Thymus (tissue), 11 donors: ENCODE data around the gene S100A6. TPM values are rescaled to one million over a fixed set of nuclear protein-coding genes. Genes with fewer than 3 reads are reported as not detected.

ENCODE experiments used
- DNase-seq, 9 donors: peaks; one replicate each; pipeline ENCODE4 v3.0.0-alpha.2; 2013; ENCODE audit warnings: low spot score in 9 of 9, low read depth in 6 of 9, missing footprints in 1 of 9
- H3K27ac ChIP-seq, 2 donors: one replicate each; pipeline ENCODE4 v1.5.1; 2013; ENCODE audit warnings: control low read depth in 1 of 2, low read depth in 1 of 2, low read length in 1 of 2, mild to moderate bottlenecking in 1 of 2, moderate library complexity in 1 of 2
- H3K27me3 ChIP-seq, 2 donors: one replicate each; pipeline ENCODE4 v1.5.1; 2013; ENCODE audit warnings: low read length in 1 of 2; ENCODE audit not compliant: control insufficient read depth in 2 of 2, insufficient read depth in 1 of 2
- H3K36me3 ChIP-seq, 2 donors: one replicate each; pipeline ENCODE4 v1.5.1; 2013; ENCODE audit warnings: low read length in 1 of 2, mild to moderate bottlenecking in 1 of 2, moderate library complexity in 1 of 2; ENCODE audit not compliant: control insufficient read depth in 2 of 2, insufficient read depth in 2 of 2
- H3K4me1 ChIP-seq, 2 donors: one replicate each; pipeline ENCODE4 v1.5.1; 2013; ENCODE audit warnings: low read length in 2 of 2; ENCODE audit not compliant: control insufficient read depth in 2 of 2, insufficient read depth in 2 of 2
- H3K4me3 ChIP-seq, 2 donors: one replicate each; pipeline ENCODE4 v1.5.1; 2013; ENCODE audit warnings: low read length in 2 of 2, control low read depth in 1 of 2, mild to moderate bottlenecking in 1 of 2
- H3K9me3 ChIP-seq, 2 donors: one replicate each; pipeline ENCODE4 v1.5.1; 2013; ENCODE audit warnings: low read length in 1 of 2, mild to moderate bottlenecking in 1 of 2; ENCODE audit not compliant: control insufficient read depth in 2 of 2, insufficient read depth in 1 of 2
- WGBS: extraction: QIAGEN DNeasy Blood & Tissue Kit; methylation state at CpG from one replicate; pipeline ENCODE4 v1.1.7; 2013; 5-methylcytosine and 5-hydroxymethylcytosine counted together
- polyA plus RNA-seq: library from polyadenylated mRNA; stranded (reverse); fragments of 200-250 nt; gene quantifications from one replicate; pipeline ENCODE4 v1.2.3, GENCODE V29; 2013
- total RNA-seq: library from RNA; stranded (reverse); fragments of 120-200 nt; gene quantifications from one replicate; pipeline ENCODE4 v1.2.4, GENCODE V29; 2013
- donor health status: healthy.

The S100A6 gene
- total and polyA plus RNA-seq, 2 donors = 131 to 654 TPM

- WGBS = 94% methylated on average over 2 of the region's 2 CpGs
- Histone ChIP-seq H3K27me3 (peaks cover 2 to 18% of the 10 kb centered on the region in 2 donors), H3K36me3 (no peaks in the 10 kb centered on the region), H3K4me3 (no peak overlapping the region), H3K27ac (no peak overlapping the region), H3K4me1 (peaks cover 0 to 5% of the 10 kb centered on the region in 2 donors), H3K9me3 (peaks cover 0 to 1% of the 10 kb centered on the region in 2 donors)
- no peak for DNase-seq
Measured at GRCh38 chr1:153487707-153488106, 48.1 kb downstream of the S100A6 start.

- Histone ChIP-seq H3K9me3 (peaks cover 0 to 1% of the 10 kb centered on the region in 2 donors), H3K27ac (no peak overlapping the region), H3K27me3 (peaks cover 2 to 17% of the 10 kb centered on the region in 2 donors), H3K4me3 (no peak overlapping the region), H3K36me3 (no peaks in the 10 kb centered on the region), H3K4me1 (peaks cover 0 to 2% of the 10 kb centered on the region in 2 donors)
- DNase-seq = no peak
- WGBS = 92% methylated on average over 2 of the region's 2 CpGs
Measured at GRCh38 chr1:153485863-153486262, 49.9 kb downstream of the S100A6 start.

Other genes starting within 250 kb of the S100A6 start
- gene PGLYRP3, start 223.0 kb downstream of the S100A6 start, total RNA-seq = 0.14 TPM
- 0.94 TPM for gene PGLYRP3, start 223.0 kb downstream of the S100A6 start, polyA plus RNA-seq
- 1.3 TPM for gene PGLYRP4, start 187.2 kb downstream of the S100A6 start, total RNA-seq
- gene PGLYRP4, start 187.2 kb downstream of the S100A6 start, polyA plus RNA-seq = 6.1 TPM
- gene S100A9, start 178.1 kb downstream of the S100A6 start, total RNA-seq = 281 TPM
- 1,119 TPM for gene S100A9, start 178.1 kb downstream of the S100A6 start, polyA plus RNA-seq
- gene S100A12, start 160.4 kb downstream of the S100A6 start, total RNA-seq = 35.8 TPM
- gene S100A12, start 160.4 kb downstream of the S100A6 start, polyA plus RNA-seq = 29.1 TPM
- gene S100A8, start 144.9 kb downstream of the S100A6 start, total RNA-seq = 291 TPM
- 754 TPM for gene S100A8, start 144.9 kb downstream of the S100A6 start, polyA plus RNA-seq
- gene S100A7A, start 119.5 kb downstream of the S100A6 start, total RNA-seq = not detected
- gene S100A7A, start 119.5 kb downstream of the S100A6 start, polyA plus RNA-seq = 0.30 TPM
- 5.9 TPM for gene S100A7, start 75.3 kb downstream of the S100A6 start, total RNA-seq
- 247 TPM for gene S100A7, start 75.3 kb downstream of the S100A6 start, polyA plus RNA-seq
- gene S100A5, start 4.9 kb upstream of the S100A6 start, total RNA-seq = not detected
- 0.87 TPM for gene S100A5, start 4.9 kb upstream of the S100A6 start, polyA plus RNA-seq
- gene S100A4, start 9.8 kb upstream of the S100A6 start, total RNA-seq = 76.8 TPM
- gene S100A4, start 9.8 kb upstream of the S100A6 start, polyA plus RNA-seq = 305 TPM
- 0.38 TPM for gene S100A3, start 13.3 kb upstream of the S100A6 start, total RNA-seq
- gene S100A3, start 13.3 kb upstream of the S100A6 start, polyA plus RNA-seq = 2.6 TPM
- 9.8 TPM for gene S100A2, start 29.9 kb upstream of the S100A6 start, total RNA-seq
- gene S100A2, start 29.9 kb upstream of the S100A6 start, polyA plus RNA-seq = 93.5 TPM
- 28.8 TPM for gene S100A16, start 77.1 kb upstream of the S100A6 start, total RNA-seq
- gene S100A16, start 77.1 kb upstream of the S100A6 start, polyA plus RNA-seq = 128 TPM
- 137 TPM for gene S100A14, start 80.3 kb upstream of the S100A6 start, total RNA-seq
- gene S100A14, start 80.3 kb upstream of the S100A6 start, polyA plus RNA-seq = 302 TPM
- gene S100A13, start 91.5 kb upstream of the S100A6 start, total RNA-seq = 32.0 TPM
- gene S100A13, start 91.5 kb upstream of the S100A6 start, polyA plus RNA-seq = 96.1 TPM
- gene S100A1, start 92.4 kb upstream of the S100A6 start, total RNA-seq = 0.76 TPM
- 3.4 TPM for gene S100A1, start 92.4 kb upstream of the S100A6 start, polyA plus RNA-seq
- 61.0 TPM for gene CHTOP, start 98.1 kb upstream of the S100A6 start, total RNA-seq
- 111 TPM for gene CHTOP, start 98.1 kb upstream of the S100A6 start, polyA plus RNA-seq
- 50.3 TPM for gene SNAPIN, start 122.7 kb upstream of the S100A6 start, total RNA-seq
- gene SNAPIN, start 122.7 kb upstream of the S100A6 start, polyA plus RNA-seq = 48.2 TPM
- 435 TPM for gene ILF2, start 135.0 kb upstream of the S100A6 start, total RNA-seq
- 91.2 TPM for gene ILF2, start 135.0 kb upstream of the S100A6 start, polyA plus RNA-seq
- gene NPR1, start 142.7 kb upstream of the S100A6 start, total RNA-seq = 2.5 TPM
- 10.1 TPM for gene NPR1, start 142.7 kb upstream of the S100A6 start, polyA plus RNA-seq
- gene INTS3, start 192.1 kb upstream of the S100A6 start, total RNA-seq = 18.2 TPM
- 59.9 TPM for gene INTS3, start 192.1 kb upstream of the S100A6 start, polyA plus RNA-seq
- 8.4 TPM for gene SLC27A3, start 239.4 kb upstream of the S100A6 start, total RNA-seq
- 48.5 TPM for gene SLC27A3, start 239.4 kb upstream of the S100A6 start, polyA plus RNA-seq